ENCODE data around the gene MPP3. TPM values are rescaled to one million over a fixed set of nuclear protein-coding genes. Genes with fewer than 3 reads are reported as not detected.

MPP3 gene
- total RNA-seq, 1 experiment from 2014 or later: 19.5 TPM

DNA sequence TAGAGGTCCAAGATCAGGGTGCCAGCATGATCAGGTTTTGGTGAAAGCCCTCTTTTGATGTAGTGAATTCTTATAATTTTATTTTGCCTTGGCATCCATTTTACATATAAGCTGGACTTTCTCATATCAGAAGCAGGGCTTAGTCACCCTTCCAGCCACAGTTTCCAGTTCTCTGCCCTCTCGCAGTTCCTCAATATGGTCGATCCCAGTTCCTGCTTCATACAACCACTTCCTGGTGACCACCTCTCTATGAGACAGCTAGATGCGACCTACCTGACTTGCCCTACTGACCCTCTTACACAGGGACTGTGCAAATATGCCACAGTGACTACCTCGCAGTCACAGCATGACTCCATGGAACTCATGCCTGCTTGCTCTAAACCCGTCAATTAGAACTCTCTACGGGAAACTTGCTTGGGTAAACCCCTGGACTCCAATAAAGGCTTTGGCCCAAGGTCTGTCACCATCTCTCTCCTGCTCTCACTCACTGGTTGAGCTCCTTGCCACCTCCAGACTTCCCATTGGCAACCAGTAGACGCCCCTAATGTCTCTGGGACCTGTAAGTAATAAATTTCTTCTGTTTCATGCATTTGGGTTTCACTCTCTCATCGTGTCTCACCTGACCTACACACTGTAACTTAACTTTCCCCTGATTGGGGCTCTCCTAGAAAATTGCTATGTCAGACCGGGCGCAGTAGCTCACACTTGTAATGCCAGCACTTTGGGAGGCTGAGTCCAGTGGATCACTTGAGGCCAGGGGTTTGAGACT lies 35.5 kb upstream of the MPP3 start:
- no peaks in the 10 kb centered on the region for H3K9me3 ChIP-seq (ENCODE audit: control insufficient read depth in 1 of 2, insufficient read depth in 1 of 2, low read depth in 1 of 2, low read length in 2 of 2)
- intact Hi-C loops (cut with micrococcal nuclease): no loop called here
- H3K79me2 ChIP-seq (ENCODE audit: insufficient read depth, low read length): no peaks in the 10 kb centered on the region
- H3K27ac ChIP-seq (ENCODE audit: low read depth, low read length): no peak overlapping the region
- no peaks in the 10 kb centered on the region for H3K4me1 ChIP-seq (ENCODE audit: control insufficient read depth in 1 of 2, insufficient read depth in 2 of 2, low read length in 2 of 2)
- H3K36me3 ChIP-seq (ENCODE audit: control insufficient read depth in 1 of 2, insufficient read depth in 2 of 2, low read length in 2 of 2): no peaks in the 10 kb centered on the region
- H3K9me2 ChIP-seq (ENCODE audit: insufficient read depth): no peaks in the 10 kb centered on the region
- ChIA-PET POLR2A (no interaction called here), CTCF (interaction anchor here (1.3 kb wide), 1 partner anchor 10 kb away, joined by 3 read pairs; no protein-coding TSS in a partner anchor), RAD21 (ENCODE audit: low non-redundant PET in 1 of 2, low total read pairs in 2 of 2, uncharacterized antibody in 2 of 2, unreplicated experiment in 2 of 2) (no interaction called here)
- H3K4me2 ChIP-seq (ENCODE audit: low read length): no peak overlapping the region
- no peak for DNase-seq (ENCODE audit: low read depth, low spot score)
- no peaks in the 10 kb centered on the region for H3K27me3 ChIP-seq (ENCODE audit: insufficient read depth, low read length)
- H3K9ac ChIP-seq (ENCODE audit: low read length): no peak overlapping the region
- H3K4me3 ChIP-seq (replicated peaks in 1 of 2; ENCODE audit: low read depth in 1 of 2, low read length in 2 of 2): no peak overlapping the region
- TF ChIP-seq POLR2AphosphoS5 (IDR thresholded peaks at IDR 0.05; ENCODE audit: low read depth, low read length) (no peak), YY1 (IDR thresholded peaks at IDR 0.05; ENCODE audit: extremely low read depth, insufficient replicate concordance, low read depth, low read length) (no peak), SP1 (IDR thresholded peaks at IDR 0.05; ENCODE audit: low read depth) (no peak), EGR1 (IDR thresholded peaks at IDR 0.05; ENCODE audit: low read depth) (no peak)
- TF ChIP-seq, protein P1, sequence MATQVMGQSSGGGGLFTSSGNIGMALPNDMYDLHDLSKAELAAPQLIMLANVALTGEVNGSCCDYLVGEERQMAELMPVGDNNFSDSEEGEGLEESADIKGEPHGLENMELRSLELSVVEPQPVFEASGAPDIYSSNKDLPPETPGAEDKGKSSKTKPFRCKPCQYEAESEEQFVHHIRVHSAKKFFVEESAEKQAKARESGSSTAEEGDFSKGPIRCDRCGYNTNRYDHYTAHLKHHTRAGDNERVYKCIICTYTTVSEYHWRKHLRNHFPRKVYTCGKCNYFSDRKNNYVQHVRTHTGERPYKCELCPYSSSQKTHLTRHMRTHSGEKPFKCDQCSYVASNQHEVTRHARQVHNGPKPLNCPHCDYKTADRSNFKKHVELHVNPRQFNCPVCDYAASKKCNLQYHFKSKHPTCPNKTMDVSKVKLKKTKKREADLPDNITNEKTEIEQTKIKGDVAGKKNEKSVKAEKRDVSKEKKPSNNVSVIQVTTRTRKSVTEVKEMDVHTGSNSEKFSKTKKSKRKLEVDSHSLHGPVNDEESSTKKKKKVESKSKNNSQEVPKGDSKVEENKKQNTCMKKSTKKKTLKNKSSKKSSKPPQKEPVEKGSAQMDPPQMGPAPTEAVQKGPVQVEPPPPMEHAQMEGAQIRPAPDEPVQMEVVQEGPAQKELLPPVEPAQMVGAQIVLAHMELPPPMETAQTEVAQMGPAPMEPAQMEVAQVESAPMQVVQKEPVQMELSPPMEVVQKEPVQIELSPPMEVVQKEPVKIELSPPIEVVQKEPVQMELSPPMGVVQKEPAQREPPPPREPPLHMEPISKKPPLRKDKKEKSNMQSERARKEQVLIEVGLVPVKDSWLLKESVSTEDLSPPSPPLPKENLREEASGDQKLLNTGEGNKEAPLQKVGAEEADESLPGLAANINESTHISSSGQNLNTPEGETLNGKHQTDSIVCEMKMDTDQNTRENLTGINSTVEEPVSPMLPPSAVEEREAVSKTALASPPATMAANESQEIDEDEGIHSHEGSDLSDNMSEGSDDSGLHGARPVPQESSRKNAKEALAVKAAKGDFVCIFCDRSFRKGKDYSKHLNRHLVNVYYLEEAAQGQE (IDR thresholded peaks at IDR 0.05; ENCODE audit: low read depth): no peak
- H2AFZ ChIP-seq (ENCODE audit: low read depth, low read length, poor library complexity, severe bottlenecking): no peak overlapping the region
- no TSS peak for BruUV-seq (replicated peaks)
- H4K20me1 ChIP-seq (ENCODE audit: insufficient read depth): no peaks in the 10 kb centered on the region
- ATAC-seq: no peak
